DND-41 (cell line): Measurements from ENCODE around the gene OR52K1.
"Not testable (repeated sequence)": the region's sequence is repeated elsewhere in the genome, so short reads cannot be mapped to it uniquely, and the experiment has no call there.

Experiments used
- ATAC-seq: fragments of 200-7000 bp; cut with Tn5 transposase; 3 replicates; pipeline ENCODE4 v1.9.1; 2021; ENCODE audit warnings: low read depth; ENCODE audit not compliant: insufficient read depth
- DNase-seq: peaks from one replicate; pipeline ENCODE4 v3.0.0-alpha.2; 2020
- H2AFZ ChIP-seq: 2 replicates; pipeline ENCODE4 v1.6.0; 2012; ENCODE audit warnings: low read depth, low read length
- H3K27ac ChIP-seq: 2 replicates; pipeline ENCODE4 v1.5.1; 2012; ENCODE audit warnings: low read length, inconsistent platforms
- H3K27me3 ChIP-seq: fragments of 200-600 bp; sonication (generic); 2 replicates; pipeline ENCODE4 v1.6.0; 2012; ENCODE audit warnings: low read length, mild to moderate bottlenecking, inconsistent platforms; ENCODE audit not compliant: insufficient read depth, poor library complexity
- H3K36me3 ChIP-seq: 2 replicates; pipeline ENCODE4 v1.5.1; 2012; ENCODE audit warnings: low read length, inconsistent platforms; ENCODE audit not compliant: insufficient read depth
- H3K4me1 ChIP-seq: 2 replicates; pipeline ENCODE4 v1.5.1; 2012; ENCODE audit warnings: mild to moderate bottlenecking, low read length; ENCODE audit not compliant: insufficient read depth
- H3K4me2 ChIP-seq: 2 replicates; pipeline ENCODE4 v1.6.0; 2012; ENCODE audit warnings: mild to moderate bottlenecking, moderate library complexity, low read length, inconsistent platforms; ENCODE audit not compliant: insufficient read depth
- H3K4me3 ChIP-seq, 2 experiments: fragments of 200-600 bp in 1 of 2; shearing (Covaris generic) in 1 of 2; 2 replicates each; pipeline ENCODE4 v1.5.1; 2012 to 2016; ENCODE audit warnings: inconsistent platforms in 2 of 2, low read length in 2 of 2, mild to moderate bottlenecking in 2 of 2, low read depth in 1 of 2, moderate library complexity in 1 of 2
- H3K79me2 ChIP-seq: 2 replicates; pipeline ENCODE4 v1.6.0; 2012; ENCODE audit warnings: low read length, inconsistent platforms; ENCODE audit not compliant: insufficient read depth
- H3K9ac ChIP-seq: 2 replicates; pipeline ENCODE4 v1.6.0; 2012; ENCODE audit warnings: low read depth, mild to moderate bottlenecking, inconsistent platforms, low read length, moderate library complexity
- H3K9me3 ChIP-seq: 2 replicates; pipeline ENCODE4 v1.5.1; 2012; ENCODE audit warnings: low read length, moderate library complexity, mild to moderate bottlenecking, inconsistent platforms; ENCODE audit not compliant: insufficient read depth, severe bottlenecking
- H4K20me1 ChIP-seq: 2 replicates; pipeline ENCODE4 v1.6.0; 2012; ENCODE audit warnings: low read length; ENCODE audit not compliant: insufficient read depth
- CTCF ChIP-seq: IDR thresholded peaks from 2 replicates; pipeline ENCODE4 v1.5.1; 2012; ENCODE audit warnings: borderline replicate concordance, low read length, moderate library complexity, mild to moderate bottlenecking; ENCODE audit not compliant: poor library complexity, severe bottlenecking; ENCODE audit errors: extremely low read depth
- EZH2 ChIP-seq: IDR thresholded peaks from 3 replicates; pipeline ENCODE4 v1.6.1; 2012; ENCODE audit warnings: borderline replicate concordance, low read depth, mild to moderate bottlenecking, moderate library complexity, low read length, inconsistent platforms; ENCODE audit not compliant: severe bottlenecking

The OR52K1 gene

GRCh38 chr11:4480577-4481239, 1.7 kb upstream of the OR52K1 start:
- no peaks in the 10 kb centered on the region for H4K20me1 ChIP-seq
- no peak for TF ChIP-seq EZH2
- TF ChIP-seq CTCF, result no peak
- no peaks in the 10 kb centered on the region for H3K36me3 ChIP-seq
- no peaks in the 10 kb centered on the region for H3K79me2 ChIP-seq
- H3K27me3 ChIP-seq, result peaks cover 42% of the 10 kb centered on the region
- H3K4me3 ChIP-seq, result no peak overlapping the region
- no peak overlapping the region for H3K4me2 ChIP-seq
- H3K4me1 ChIP-seq, result no peaks in the 10 kb centered on the region
- no peaks in the 10 kb centered on the region for H3K9me3 ChIP-seq
- H2AFZ ChIP-seq, result no peak overlapping the region
- ATAC-seq, result no peak
- H3K27ac ChIP-seq, result no peak overlapping the region
- H3K9ac ChIP-seq, result no peak overlapping the region
- no peak for DNase-seq

- Histone ChIP-seq H3K27me3 (peaks cover 45% of the 10 kb centered on the region), H3K4me2 (no peak overlapping the region), H3K36me3 (no peaks in the 10 kb centered on the region), H3K27ac (no peak overlapping the region), H3K4me1 (no peaks in the 10 kb centered on the region), H3K79me2 (no peaks in the 10 kb centered on the region), H3K4me3 (no peak overlapping the region), H4K20me1 (no peaks in the 10 kb centered on the region), H2AFZ (no peak overlapping the region), H3K9me3 (no peaks in the 10 kb centered on the region), H3K9ac (no peak overlapping the region)
- ATAC-seq (no peak), DNase-seq (no peak)
- no peak for TF ChIP-seq CTCF
- TF ChIP-seq EZH2, result no peak
Measured at GRCh38 chr11:4481240-4481582, 1.2 kb upstream of the OR52K1 start.

DNA sequence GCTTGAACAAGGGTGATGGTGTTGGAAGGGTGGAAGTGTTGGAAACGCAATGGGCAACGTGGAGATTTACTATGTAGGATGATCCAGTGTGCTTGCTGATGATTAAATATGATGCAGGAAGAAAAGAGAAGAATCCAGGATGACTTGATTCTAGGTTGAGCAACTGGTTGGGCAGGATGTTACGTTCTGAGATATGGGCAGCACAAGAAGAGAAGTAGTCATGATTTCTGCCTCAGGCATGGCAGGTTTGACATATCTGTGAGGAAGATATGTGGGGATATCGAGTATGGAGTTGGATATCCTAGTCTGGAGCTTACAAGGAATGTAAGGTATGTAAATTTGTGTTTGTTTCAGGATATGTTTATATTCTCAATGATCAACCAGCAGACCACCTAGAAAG, 1.9 kb downstream of the OR52K1 start:
- H2AFZ ChIP-seq, result no peak overlapping the region
- no peaks in the 10 kb centered on the region for H3K79me2 ChIP-seq
- TF ChIP-seq CTCF (no peak), EZH2 (no peak)
- no peak for DNase-seq
- H3K27ac ChIP-seq, result no peak overlapping the region
- no peaks in the 10 kb centered on the region for H4K20me1 ChIP-seq
- no peak for ATAC-seq
- H3K36me3 ChIP-seq, result no peaks in the 10 kb centered on the region
- no peaks in the 10 kb centered on the region for H3K9me3 ChIP-seq
- H3K4me2 ChIP-seq, result no peak overlapping the region
- no peak overlapping the region for H3K4me3 ChIP-seq
- no peak overlapping the region for H3K9ac ChIP-seq
- no peaks in the 10 kb centered on the region for H3K4me1 ChIP-seq
- H3K27me3 ChIP-seq, result peaks cover 31% of the 10 kb centered on the region

- H3K27ac ChIP-seq, H2AFZ ChIP-seq, H3K4me3 ChIP-seq, H3K79me2 ChIP-seq, H3K36me3 ChIP-seq, H3K9me3 ChIP-seq, H4K20me1 ChIP-seq, H3K4me2 ChIP-seq, H3K9ac ChIP-seq, DNase-seq, ATAC-seq, H3K4me1 ChIP-seq: not testable (repeated sequence)
- peaks cover 15% of the 10 kb centered on the region for H3K27me3 ChIP-seq
Measured at GRCh38 chr11:4491405-4491804, 9.0 kb downstream of the OR52K1 start.
